Mesodermal cell (in vitro differentiated cells): Measurements from ENCODE around the gene LMTK2.
"Not testable (repeated sequence)": the region's sequence is repeated elsewhere in the genome, so short reads cannot be mapped to it uniquely, and the experiment has no call there.

Experiments
- H3K27ac ChIP-seq: 2 replicates; pipeline ENCODE4 v1.7.0; 2013; ENCODE audit warnings: mild to moderate bottlenecking, low read depth, low read length, moderate library complexity; ENCODE audit not compliant: severe bottlenecking
- H3K36me3 ChIP-seq: 2 replicates; pipeline ENCODE4 v1.7.1; 2013; ENCODE audit warnings: mild to moderate bottlenecking, low read length, moderate library complexity; ENCODE audit not compliant: control insufficient read depth, insufficient read depth
- H3K4me1 ChIP-seq: one replicate; pipeline ENCODE4 v1.7.1; 2013; ENCODE audit warnings: mild to moderate bottlenecking, low read length; ENCODE audit not compliant: insufficient read depth, control insufficient read depth, poor library complexity, severe bottlenecking
- H3K4me3 ChIP-seq: 2 replicates; pipeline ENCODE4 v1.7.0; 2013; ENCODE audit warnings: low read length, control low read depth, mild to moderate bottlenecking; ENCODE audit not compliant: insufficient read depth, poor library complexity, severe bottlenecking; ENCODE audit errors: extremely low read depth
- H3K9me3 ChIP-seq: 2 replicates; pipeline ENCODE4 v1.7.1; 2013; ENCODE audit warnings: mild to moderate bottlenecking, low read length, moderate library complexity; ENCODE audit not compliant: control insufficient read depth
- WGBS, 2 experiments: methylation state at CpG; one replicate each; pipeline ENCODE4 v1.1.5; 2013; ENCODE audit warnings: missing lambda C conversion rate in 2 of 2; ENCODE audit not compliant: insufficient coverage in 2 of 2; 5-methylcytosine and 5-hydroxymethylcytosine counted together

The LMTK2 gene

GRCh38 chr7:98213296-98213887, 106.7 kb downstream of the LMTK2 start:
- Histone ChIP-seq H3K27ac (no peak overlapping the region), H3K4me3 (no peak overlapping the region), H3K9me3 (no peaks in the 10 kb centered on the region), H3K4me1 (peaks cover 7% of the 10 kb centered on the region), H3K36me3 (peaks cover 9% of the 10 kb centered on the region)
- 95 to 97% methylated on average over 2 to 4 of the region's 8 CpGs for WGBS, 2 experiments

- Histone ChIP-seq H3K27ac (no peak overlapping the region), H3K4me1 (peaks cover 7% of the 10 kb centered on the region), H3K9me3 (no peaks in the 10 kb centered on the region), H3K36me3 (peaks cover 6% of the 10 kb centered on the region), H3K4me3 (no peak overlapping the region)
- WGBS, 2 experiments, result 93 to 96% methylated on average over 22 to 24 of the region's 25 CpGs
These were observed 107.5 kb downstream of the LMTK2 start for GRCh38 chr7:98213888-98214810.

GRCh38 chr7:98214811-98215321, 108.2 kb downstream of the LMTK2 start:
- Histone ChIP-seq H3K27ac (no peak overlapping the region), H3K4me1 (peaks cover 7% of the 10 kb centered on the region), H3K4me3 (no peak overlapping the region), H3K36me3 (peaks cover 6% of the 10 kb centered on the region), H3K9me3 (no peaks in the 10 kb centered on the region)
- WGBS, 2 experiments, result 91 to 93% methylated on average over 22 to 24 of the region's 27 CpGs

GRCh38 chr7:98215561-98216495, 109.2 kb downstream of the LMTK2 start:
- Histone ChIP-seq H3K9me3 (no peaks in the 10 kb centered on the region), H3K36me3 (peaks cover 6% of the 10 kb centered on the region), H3K4me3 (no peak overlapping the region), H3K27ac (no peak overlapping the region), H3K4me1 (peaks cover 7% of the 10 kb centered on the region)
- WGBS, 2 experiments, result 93 to 97% methylated on average over 27 of the region's 32 CpGs

- H3K9me3 ChIP-seq, result no peaks in the 10 kb centered on the region
- H3K4me1 ChIP-seq, result no peaks in the 10 kb centered on the region
- no peak overlapping the region for H3K4me3 ChIP-seq
- H3K36me3 ChIP-seq, result peaks cover 6% of the 10 kb centered on the region
- 87 to 93% methylated on average over 19 to 20 of the region's 24 CpGs for WGBS, 2 experiments
- no peak overlapping the region for H3K27ac ChIP-seq
These were observed 110.4 kb downstream of the LMTK2 start for GRCh38 chr7:98216941-98217622.

- Histone ChIP-seq H3K36me3 (peaks cover 6% of the 10 kb centered on the region), H3K9me3 (no peaks in the 10 kb centered on the region), H3K27ac (no peak overlapping the region), H3K4me3 (no peak overlapping the region), H3K4me1 (no peaks in the 10 kb centered on the region)
- WGBS, 2 experiments, result 93 to 94% methylated on average over 28 to 32 of the region's 41 CpGs
These were observed 111.2 kb downstream of the LMTK2 start for GRCh38 chr7:98217623-98218582.

GRCh38 chr7:98219382-98219781, 112.7 kb downstream of the LMTK2 start:
- H3K9me3 ChIP-seq, H3K27ac ChIP-seq, H3K4me1 ChIP-seq, H3K4me3 ChIP-seq, H3K36me3 ChIP-seq: not testable (repeated sequence)
- 93% methylated on average over 5 of the region's 6 CpGs; no CpG with 5 or more reads in 1 of the 2 experiments for WGBS, 2 experiments

GRCh38 chr7:98221611-98222532, 115.2 kb downstream of the LMTK2 start:
- no peak overlapping the region for H3K27ac ChIP-seq
- no peaks in the 10 kb centered on the region for H3K4me1 ChIP-seq
- H3K36me3 ChIP-seq, result peaks cover 6% of the 10 kb centered on the region
- H3K4me3 ChIP-seq, result no peak overlapping the region
- no peaks in the 10 kb centered on the region for H3K9me3 ChIP-seq
- WGBS, 2 experiments, result 94 to 96% methylated on average over 34 of the region's 34 CpGs
